ENCODE data around the gene ADCK1.
"Not testable (repeated sequence)": the region's sequence is repeated elsewhere in the genome, so short reads cannot be mapped to it uniquely, and the experiment has no call there.

Gene ADCK1

GRCh38 chr14:77799863-77800730 lies at the start of gene ADCK1:
ADCK1 (plus strand) TSS chr14:77800109; CDS start chr14:77818979, 18,870 bp downstream.
- DNase-seq (ENCODE audit: low spot score): peak; percentile 85

- no peak for DNase-seq (ENCODE audit: low spot score)
These were observed 47.6 kb upstream of the ADCK1 start for GRCh38 chr14:77752266-77752665.

GRCh38 chr14:77752799-77753516 lies 47.0 kb upstream of the ADCK1 start:
- DNase-seq (ENCODE audit: low spot score): no peak

GRCh38 chr14:77760381-77761204 lies 39.3 kb upstream of the ADCK1 start, which contains the start of gene SNW1:
SNW1 (minus strand) TSS chr14:77761156; CDS start chr14:77761127, 29 bp downstream.
- DNase-seq (ENCODE audit: low spot score): peak; percentile 97

GRCh38 chr14:77761205-77761931 lies 38.5 kb upstream of the ADCK1 start:
- peak; percentile 47 for DNase-seq (ENCODE audit: low spot score)

- DNase-seq (ENCODE audit: low spot score): no peak
These were observed 36.6 kb upstream of the ADCK1 start for GRCh38 chr14:77763316-77763715.

GRCh38 chr14:77763978-77764377 lies 35.9 kb upstream of the ADCK1 start:
- DNase-seq (ENCODE audit: low spot score): no peak

GRCh38 chr14:77768442-77769069 lies 31.4 kb upstream of the ADCK1 start:
- DNase-seq (ENCODE audit: low spot score): not testable (repeated sequence)

- DNase-seq (ENCODE audit: low spot score): not testable (repeated sequence)
These were observed 25.9 kb upstream of the ADCK1 start for GRCh38 chr14:77773966-77774365.

GRCh38 chr14:77782202-77782601 lies 17.7 kb upstream of the ADCK1 start:
- no peak for DNase-seq (ENCODE audit: low spot score)

- no peak for DNase-seq (ENCODE audit: low spot score)
These were observed 13.8 kb upstream of the ADCK1 start for GRCh38 chr14:77786148-77786547.

GRCh38 chr14:77790566-77791224 lies 9.2 kb upstream of the ADCK1 start:
- no peak for DNase-seq (ENCODE audit: low spot score)

- no peak for DNase-seq (ENCODE audit: low spot score)
These were observed 8.7 kb upstream of the ADCK1 start for GRCh38 chr14:77791225-77791600.

- not testable (repeated sequence) for DNase-seq (ENCODE audit: low spot score)
These were observed 6.7 kb upstream of the ADCK1 start for GRCh38 chr14:77793255-77793654.

GRCh38 chr14:77794357-77794756 lies 5.6 kb upstream of the ADCK1 start:
- no peak for DNase-seq (ENCODE audit: low spot score)

- DNase-seq (ENCODE audit: low spot score): not testable (repeated sequence)
These were observed 453 bp upstream of the ADCK1 start for GRCh38 chr14:77799456-77799855.

GRCh38 chr14:77800814-77801213 lies 905 bp downstream of the ADCK1 start:
- DNase-seq (ENCODE audit: low spot score): no peak

- DNase-seq (ENCODE audit: low spot score): no peak
These were observed 4.7 kb downstream of the ADCK1 start for GRCh38 chr14:77804592-77804991.

GRCh38 chr14:77805706-77806105 lies 5.8 kb downstream of the ADCK1 start:
- no peak for DNase-seq (ENCODE audit: low spot score)

- DNase-seq (ENCODE audit: low spot score): no peak
These were observed 8.3 kb downstream of the ADCK1 start for GRCh38 chr14:77808250-77808649.

All from AG08395 (cell line).